Measurements from ENCODE around the gene ATP9B. TPM values are rescaled to one million over a fixed set of nuclear protein-coding genes. Genes with fewer than 3 reads are reported as not detected.

Gene ATP9B
- total and polyA plus RNA-seq, 4 donors: 7.1 to 31.4 (median 15.5) TPM

DNA sequence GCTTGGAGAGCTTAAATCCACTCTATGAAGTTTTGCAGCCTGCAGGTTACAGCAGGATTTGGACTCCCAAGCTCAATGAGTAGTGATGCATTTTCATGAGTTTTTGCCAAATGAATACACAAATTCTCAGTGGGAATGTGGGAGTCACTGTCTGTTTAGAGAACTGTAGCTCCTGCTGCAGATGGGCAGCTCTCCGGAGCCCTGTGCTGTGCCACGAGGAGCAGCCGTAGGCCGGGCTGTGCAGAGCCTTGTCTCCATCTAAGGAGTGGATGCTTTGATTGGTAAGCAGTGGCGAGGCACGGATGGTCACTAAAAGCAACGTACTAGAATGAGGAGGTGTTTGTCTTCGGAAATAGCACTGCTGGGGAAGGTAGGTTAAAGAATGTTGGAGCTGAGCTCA is 230.5 kb downstream of the ATP9B start (continued):
- TF ChIP-seq FOXA2 (IDR thresholded peaks at IDR 0.05) (no peak), YY1 (IDR thresholded peaks at IDR 0.05) (no peak), GABPA (IDR thresholded peaks at IDR 0.05 in 1 of 2, conservative IDR thresholded peaks at IDR 0.05 in 1 of 2) (no peak), ATF3 (IDR thresholded peaks at IDR 0.05) (no peak)

- H3K4me3 ChIP-seq (ENCODE audit: low read depth in 1 of 3, low read length in 3 of 3): no peak overlapping the region
- H3K27me3 ChIP-seq (ENCODE audit: control insufficient read depth in 4 of 4, insufficient read depth in 4 of 4, low read length in 3 of 4): no peaks in the 10 kb centered on the region
- no peak for TF ChIP-seq NR2F2 (IDR thresholded peaks at IDR 0.05)
- TF ChIP-seq EGR1 (IDR thresholded peaks at IDR 0.05; ENCODE audit: low read depth in 2 of 2): no peak
- TF ChIP-seq FOXA2 (IDR thresholded peaks at IDR 0.05): no peak
- TF ChIP-seq TAF1 (conservative IDR thresholded peaks at IDR 0.05): no peak
- no peak for TF ChIP-seq SP1 (IDR thresholded peaks at IDR 0.05)
- TF ChIP-seq, protein P1, sequence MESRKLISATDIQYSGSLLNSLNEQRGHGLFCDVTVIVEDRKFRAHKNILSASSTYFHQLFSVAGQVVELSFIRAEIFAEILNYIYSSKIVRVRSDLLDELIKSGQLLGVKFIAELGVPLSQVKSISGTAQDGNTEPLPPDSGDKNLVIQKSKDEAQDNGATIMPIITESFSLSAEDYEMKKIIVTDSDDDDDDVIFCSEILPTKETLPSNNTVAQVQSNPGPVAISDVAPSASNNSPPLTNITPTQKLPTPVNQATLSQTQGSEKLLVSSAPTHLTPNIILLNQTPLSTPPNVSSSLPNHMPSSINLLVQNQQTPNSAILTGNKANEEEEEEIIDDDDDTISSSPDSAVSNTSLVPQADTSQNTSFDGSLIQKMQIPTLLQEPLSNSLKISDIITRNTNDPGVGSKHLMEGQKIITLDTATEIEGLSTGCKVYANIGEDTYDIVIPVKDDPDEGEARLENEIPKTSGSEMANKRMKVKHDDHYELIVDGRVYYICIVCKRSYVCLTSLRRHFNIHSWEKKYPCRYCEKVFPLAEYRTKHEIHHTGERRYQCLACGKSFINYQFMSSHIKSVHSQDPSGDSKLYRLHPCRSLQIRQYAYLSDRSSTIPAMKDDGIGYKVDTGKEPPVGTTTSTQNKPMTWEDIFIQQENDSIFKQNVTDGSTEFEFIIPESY (IDR thresholded peaks at IDR 0.05): no peak
- TF ChIP-seq REST (IDR thresholded peaks at IDR 0.05): no peak
- no peak for TF ChIP-seq ATF3 (IDR thresholded peaks at IDR 0.05)
- TF ChIP-seq JUND (IDR thresholded peaks at IDR 0.05): no peak
- TF ChIP-seq MAX (IDR thresholded peaks at IDR 0.05): no peak
- no peak for TF ChIP-seq RXRA (IDR thresholded peaks at IDR 0.05)
- TF ChIP-seq FOXA1 (IDR thresholded peaks at IDR 0.05): no peak
- TF ChIP-seq, protein P2, sequence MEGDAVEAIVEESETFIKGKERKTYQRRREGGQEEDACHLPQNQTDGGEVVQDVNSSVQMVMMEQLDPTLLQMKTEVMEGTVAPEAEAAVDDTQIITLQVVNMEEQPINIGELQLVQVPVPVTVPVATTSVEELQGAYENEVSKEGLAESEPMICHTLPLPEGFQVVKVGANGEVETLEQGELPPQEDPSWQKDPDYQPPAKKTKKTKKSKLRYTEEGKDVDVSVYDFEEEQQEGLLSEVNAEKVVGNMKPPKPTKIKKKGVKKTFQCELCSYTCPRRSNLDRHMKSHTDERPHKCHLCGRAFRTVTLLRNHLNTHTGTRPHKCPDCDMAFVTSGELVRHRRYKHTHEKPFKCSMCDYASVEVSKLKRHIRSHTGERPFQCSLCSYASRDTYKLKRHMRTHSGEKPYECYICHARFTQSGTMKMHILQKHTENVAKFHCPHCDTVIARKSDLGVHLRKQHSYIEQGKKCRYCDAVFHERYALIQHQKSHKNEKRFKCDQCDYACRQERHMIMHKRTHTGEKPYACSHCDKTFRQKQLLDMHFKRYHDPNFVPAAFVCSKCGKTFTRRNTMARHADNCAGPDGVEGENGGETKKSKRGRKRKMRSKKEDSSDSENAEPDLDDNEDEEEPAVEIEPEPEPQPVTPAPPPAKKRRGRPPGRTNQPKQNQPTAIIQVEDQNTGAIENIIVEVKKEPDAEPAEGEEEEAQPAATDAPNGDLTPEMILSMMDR (IDR thresholded peaks at IDR 0.05; ENCODE audit: low read depth, low read length, missing input control): no peak
- no peak for TF ChIP-seq HNF4G (IDR thresholded peaks at IDR 0.05)
- no peak for TF ChIP-seq HNF4A (conservative IDR thresholded peaks at IDR 0.05)
- TF ChIP-seq RAD21 (IDR thresholded peaks at IDR 0.05): no peak
- no peak overlapping the region for H3K9ac ChIP-seq (ENCODE audit: low read depth in 1 of 2, low read length in 2 of 2)
- H3K36me3 ChIP-seq (ENCODE audit: control insufficient read depth in 4 of 4, insufficient read depth in 3 of 4, low read depth in 1 of 4, low read length in 3 of 4): peaks cover 4 to 14% (median 7%) of the 10 kb centered on the region in 4 donors
- WGBS: 96% methylated on average over 9 of the region's 9 CpGs
- H3K9me3 ChIP-seq (ENCODE audit: control insufficient read depth in 4 of 4, low read length in 3 of 4): no peaks in the 10 kb centered on the region
- no peak for DNase-seq (ENCODE audit: low spot score)
- H3K4me1 ChIP-seq (ENCODE audit: control insufficient read depth in 4 of 4, insufficient read depth in 4 of 4, low read length in 3 of 4): no peaks in the 10 kb centered on the region
- no peak overlapping the region for H3K27ac ChIP-seq (ENCODE audit: low read depth in 1 of 2, low read length in 2 of 2)
These were observed 231.2 kb downstream of the ATP9B start for GRCh38 chr18:79300413-79300812.

Measured in liver (tissue), 9 donors.